HEK293T (cell line): ENCODE measurements around the gene CD8B.

Experiments
- BHLHE40 ChIP-seq: fragments of 450-650 bp; IDR thresholded peaks from 2 replicates; pipeline ENCODE4 v1.6.1; 2016; ENCODE audit warnings: mild to moderate bottlenecking, moderate library complexity, borderline replicate concordance
- ELF4 ChIP-seq: fragments of 450-650 bp; IDR thresholded peaks from 2 replicates; pipeline ENCODE4 v1.6.1; 2017; ENCODE audit warnings: antibody characterized with exemption
- LEF1 ChIP-seq: fragments of 450-650 bp; IDR thresholded peaks from 2 replicates; pipeline ENCODE4 v1.6.1; 2017; ENCODE audit warnings: mild to moderate bottlenecking, borderline replicate concordance
- PKNOX1 ChIP-seq: fragments of 450-650 bp; IDR thresholded peaks from 2 replicates; pipeline ENCODE4 v1.6.1; 2016
- SP1 ChIP-seq: fragments of 450-650 bp; IDR thresholded peaks from 2 replicates; pipeline ENCODE4 v1.6.1; 2017

GRCh38 chr2:86826951-86827350, 34.7 kb downstream of the CD8B start:
- no peak for TF ChIP-seq BHLHE40
- TF ChIP-seq PKNOX1 = no peak
- TF ChIP-seq LEF1 = no peak
- no peak for TF ChIP-seq SP1
- TF ChIP-seq ELF4 = no peak
